Measurements from ENCODE around the gene SLC35E1. TPM values are rescaled to one million over a fixed set of nuclear protein-coding genes. Genes with fewer than 3 reads are reported as not detected.

SLC35E1 gene
- total RNA-seq, 6 donors from 2014 or later = 48.5 to 60.8 (median 53.2) TPM

GRCh38 chr19:16581145-16581970 is 9.1 kb upstream of the SLC35E1 start:
- DNase-seq (no peak), ATAC-seq (ENCODE audit: low FRiP score in 2 of 2) (peak in 1 of 2 donors; percentile 10)
- 86 to 93% methylated on average over 10 to 11 of the region's 12 CpGs for WGBS, 2 donors
- Histone ChIP-seq H3K27ac (peak overlapping the region in 3 of 4 donors; percentile 7 to 28 (median 23)), H3K27me3 (no peaks in the 10 kb centered on the region), H3K9me3 (no peaks in the 10 kb centered on the region), H3K36me3 (peaks cover 11 to 29% (median 24%) of the 10 kb centered on the region in 4 donors), H3K4me3 (no peak overlapping the region), H3K4me1 (peaks cover 36 to 72% (median 43%) of the 10 kb centered on the region in 4 donors)
- TF ChIP-seq, protein P1, sequence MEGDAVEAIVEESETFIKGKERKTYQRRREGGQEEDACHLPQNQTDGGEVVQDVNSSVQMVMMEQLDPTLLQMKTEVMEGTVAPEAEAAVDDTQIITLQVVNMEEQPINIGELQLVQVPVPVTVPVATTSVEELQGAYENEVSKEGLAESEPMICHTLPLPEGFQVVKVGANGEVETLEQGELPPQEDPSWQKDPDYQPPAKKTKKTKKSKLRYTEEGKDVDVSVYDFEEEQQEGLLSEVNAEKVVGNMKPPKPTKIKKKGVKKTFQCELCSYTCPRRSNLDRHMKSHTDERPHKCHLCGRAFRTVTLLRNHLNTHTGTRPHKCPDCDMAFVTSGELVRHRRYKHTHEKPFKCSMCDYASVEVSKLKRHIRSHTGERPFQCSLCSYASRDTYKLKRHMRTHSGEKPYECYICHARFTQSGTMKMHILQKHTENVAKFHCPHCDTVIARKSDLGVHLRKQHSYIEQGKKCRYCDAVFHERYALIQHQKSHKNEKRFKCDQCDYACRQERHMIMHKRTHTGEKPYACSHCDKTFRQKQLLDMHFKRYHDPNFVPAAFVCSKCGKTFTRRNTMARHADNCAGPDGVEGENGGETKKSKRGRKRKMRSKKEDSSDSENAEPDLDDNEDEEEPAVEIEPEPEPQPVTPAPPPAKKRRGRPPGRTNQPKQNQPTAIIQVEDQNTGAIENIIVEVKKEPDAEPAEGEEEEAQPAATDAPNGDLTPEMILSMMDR (IDR thresholded peaks at IDR 0.05) = no peak
- TF ChIP-seq EP300 (IDR thresholded peaks at IDR 0.05) (no peak), POLR2AphosphoS5 (IDR thresholded peaks at IDR 0.05) (no peak), POLR2A (IDR thresholded peaks at IDR 0.05) (no peak)

GRCh38 chr19:16579381-16579780 is 7.2 kb upstream of the SLC35E1 start:
- H3K27me3 ChIP-seq = no peaks in the 10 kb centered on the region
- ATAC-seq (ENCODE audit: low FRiP score in 2 of 2) (no peak), DNase-seq (no peak)
- H3K4me1 ChIP-seq = peaks cover 20 to 60% (median 28%) of the 10 kb centered on the region in 4 donors
- H3K9me3 ChIP-seq = no peaks in the 10 kb centered on the region
- H3K36me3 ChIP-seq = peaks cover 18 to 43% (median 35%) of the 10 kb centered on the region in 4 donors
- TF ChIP-seq POLR2A (IDR thresholded peaks at IDR 0.05) = no peak
- TF ChIP-seq EP300 (IDR thresholded peaks at IDR 0.05) = no peak
- TF ChIP-seq POLR2AphosphoS5 (IDR thresholded peaks at IDR 0.05) = no peak
- TF ChIP-seq, protein P1 (IDR thresholded peaks at IDR 0.05) = no peak
- 66 to 77% methylated on average over 4 of the region's 4 CpGs for WGBS, 2 donors
- H3K4me3 ChIP-seq = no peak overlapping the region
- no peak overlapping the region for H3K27ac ChIP-seq

DNA sequence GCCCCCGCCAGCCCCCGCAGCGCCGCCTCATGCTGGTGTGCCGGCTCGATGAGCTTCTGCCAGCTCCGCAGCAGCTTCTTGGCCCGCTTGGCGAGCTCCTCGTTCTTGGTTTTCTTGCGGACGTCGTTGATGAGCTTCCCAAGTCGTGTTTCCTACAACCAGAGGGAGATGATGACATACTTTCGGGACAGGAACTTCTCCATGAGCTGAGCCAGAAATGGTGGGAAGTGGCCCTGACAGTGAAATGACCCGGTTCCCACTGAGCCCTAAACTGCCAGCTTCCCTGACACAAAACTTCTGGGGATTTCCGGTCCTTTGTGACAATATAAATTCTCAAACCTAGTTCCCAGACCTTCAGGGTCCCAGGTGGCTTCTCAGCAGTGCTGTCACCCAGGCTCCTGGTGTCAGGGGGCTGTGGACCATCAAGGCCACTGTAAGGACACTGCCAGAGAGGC is 5.3 kb upstream of the SLC35E1 start:
- no peaks in the 10 kb centered on the region for H3K9me3 ChIP-seq
- no peaks in the 10 kb centered on the region for H3K27me3 ChIP-seq
- H3K4me3 ChIP-seq = no peak overlapping the region
- no peak overlapping the region for H3K27ac ChIP-seq
- 85 to 100% methylated on average over 11 to 17 of the region's 17 CpGs for WGBS, 2 donors
- DNase-seq (no peak), ATAC-seq (ENCODE audit: low FRiP score in 2 of 2) (no peak)
- peaks cover 18 to 60% (median 27%) of the 10 kb centered on the region in 4 donors for H3K4me1 ChIP-seq
- TF ChIP-seq, protein P1 (IDR thresholded peaks at IDR 0.05) = no peak
- TF ChIP-seq POLR2A (IDR thresholded peaks at IDR 0.05) (no peak), POLR2AphosphoS5 (IDR thresholded peaks at IDR 0.05) (no peak), EP300 (IDR thresholded peaks at IDR 0.05) (no peak)
- H3K36me3 ChIP-seq = peaks cover 18 to 43% (median 35%) of the 10 kb centered on the region in 4 donors

- 94% methylated on average over 25 to 34 of the region's 52 CpGs for WGBS, 2 donors
- H3K4me1 ChIP-seq = peaks cover 18 to 54% (median 25%) of the 10 kb centered on the region in 4 donors
- H3K27ac ChIP-seq = no peak overlapping the region
- ATAC-seq (ENCODE audit: low FRiP score in 2 of 2) (no peak), DNase-seq (peak in 1 of 2 donors; percentile 82)
- H3K9me3 ChIP-seq = no peaks in the 10 kb centered on the region
- no peak for TF ChIP-seq POLR2A (IDR thresholded peaks at IDR 0.05)
- TF ChIP-seq, protein P1 (IDR thresholded peaks at IDR 0.05) = no peak
- peaks cover 18 to 43% (median 35%) of the 10 kb centered on the region in 4 donors for H3K36me3 ChIP-seq
- no peaks in the 10 kb centered on the region for H3K27me3 ChIP-seq
- H3K4me3 ChIP-seq = no peak overlapping the region
Observed at GRCh38 chr19:16576690-16577530, 4.7 kb upstream of the SLC35E1 start.
